GM18858 (cell line): Measurements from ENCODE around the gene MCC.
"Not testable (repeated sequence)": the region's sequence is repeated elsewhere in the genome, so short reads cannot be mapped to it uniquely, and the experiment has no call there.

ENCODE experiments used
- ATAC-seq: cut with Tn5 transposase; IDR thresholded peaks from one replicate; pipeline ENCODE4 v1.9.1; 2021; ENCODE audit not compliant: unreplicated experiment

MCC gene

GRCh38 chr5:113427871-113428574 lies 60.2 kb downstream of the MCC start:
- ATAC-seq = no peak

- ATAC-seq = no peak
These were observed 62.3 kb downstream of the MCC start for GRCh38 chr5:113425909-113426308.

GRCh38 chr5:113421693-113422092 lies 66.6 kb downstream of the MCC start:
- no peak for ATAC-seq

GRCh38 chr5:113405530-113405929 lies 82.7 kb downstream of the MCC start:
- ATAC-seq = no peak

- ATAC-seq = no peak
These were observed 84.0 kb downstream of the MCC start for GRCh38 chr5:113404269-113404668.

- not testable (repeated sequence) for ATAC-seq
These were observed 90.3 kb downstream of the MCC start for GRCh38 chr5:113397986-113398385.

GRCh38 chr5:113397046-113397445 lies 91.2 kb downstream of the MCC start:
- ATAC-seq = no peak

GRCh38 chr5:113394658-113395057 lies 93.6 kb downstream of the MCC start:
- no peak for ATAC-seq

GRCh38 chr5:113390224-113390623 lies 98.0 kb downstream of the MCC start:
- ATAC-seq = no peak

GRCh38 chr5:113389116-113389515 lies 99.1 kb downstream of the MCC start:
- no peak for ATAC-seq

- ATAC-seq = no peak
These were observed 100.4 kb downstream of the MCC start for GRCh38 chr5:113387844-113388243.

GRCh38 chr5:113384782-113385285 lies 103.4 kb downstream of the MCC start:
- ATAC-seq = no peak

GRCh38 chr5:113382731-113383130 lies 105.5 kb downstream of the MCC start:
- no peak for ATAC-seq

GRCh38 chr5:113381791-113382190 lies 106.5 kb downstream of the MCC start:
- ATAC-seq = no peak

GRCh38 chr5:113380807-113381326 lies 107.4 kb downstream of the MCC start:
- no peak for ATAC-seq

GRCh38 chr5:113379936-113380806 lies 108.1 kb downstream of the MCC start:
- no peak for ATAC-seq

GRCh38 chr5:113378959-113379541 lies 109.2 kb downstream of the MCC start:
- ATAC-seq = peak; percentile 45

- ATAC-seq = no peak
These were observed 109.7 kb downstream of the MCC start for GRCh38 chr5:113378514-113378913.

GRCh38 chr5:113378081-113378480 lies 110.2 kb downstream of the MCC start:
- ATAC-seq = no peak

- no peak for ATAC-seq
These were observed 111.6 kb downstream of the MCC start for GRCh38 chr5:113376640-113377039.

- no peak for ATAC-seq
These were observed 112.7 kb downstream of the MCC start for GRCh38 chr5:113375480-113376060.
